PC-9 (cell line): ENCODE results near the gene DPEP3.

Experiments used
- EZH2 ChIP-seq: fragments of 200-600 bp; sonication (generic); IDR thresholded peaks from 2 replicates; pipeline ENCODE4 v1.8.0; 2017; ENCODE audit warnings: antibody characterized with exemption, low read depth
- TF ChIP-seq, protein P1 (sequence below): fragments of 200-600 bp; sonication (generic); conservative IDR thresholded peaks from 2 replicates; pipeline ENCODE4 v1.6.1; 2017; ENCODE audit warnings: mixed run types, antibody characterized with exemption, mild to moderate bottlenecking, moderate library complexity

- TF ChIP-seq, protein P1, sequence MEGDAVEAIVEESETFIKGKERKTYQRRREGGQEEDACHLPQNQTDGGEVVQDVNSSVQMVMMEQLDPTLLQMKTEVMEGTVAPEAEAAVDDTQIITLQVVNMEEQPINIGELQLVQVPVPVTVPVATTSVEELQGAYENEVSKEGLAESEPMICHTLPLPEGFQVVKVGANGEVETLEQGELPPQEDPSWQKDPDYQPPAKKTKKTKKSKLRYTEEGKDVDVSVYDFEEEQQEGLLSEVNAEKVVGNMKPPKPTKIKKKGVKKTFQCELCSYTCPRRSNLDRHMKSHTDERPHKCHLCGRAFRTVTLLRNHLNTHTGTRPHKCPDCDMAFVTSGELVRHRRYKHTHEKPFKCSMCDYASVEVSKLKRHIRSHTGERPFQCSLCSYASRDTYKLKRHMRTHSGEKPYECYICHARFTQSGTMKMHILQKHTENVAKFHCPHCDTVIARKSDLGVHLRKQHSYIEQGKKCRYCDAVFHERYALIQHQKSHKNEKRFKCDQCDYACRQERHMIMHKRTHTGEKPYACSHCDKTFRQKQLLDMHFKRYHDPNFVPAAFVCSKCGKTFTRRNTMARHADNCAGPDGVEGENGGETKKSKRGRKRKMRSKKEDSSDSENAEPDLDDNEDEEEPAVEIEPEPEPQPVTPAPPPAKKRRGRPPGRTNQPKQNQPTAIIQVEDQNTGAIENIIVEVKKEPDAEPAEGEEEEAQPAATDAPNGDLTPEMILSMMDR: no peak
- TF ChIP-seq EZH2: no peak
These were observed 11.7 kb downstream of the DPEP3 start, which contains the start of gene SLC12A4 for GRCh38 chr16:67968400-67969253.
